Measurements from ENCODE around the gene NFASC.
A peak's percentile ranks its signal among the peaks of the same experiment; 100 is the strongest.

Gene NFASC

DNA sequence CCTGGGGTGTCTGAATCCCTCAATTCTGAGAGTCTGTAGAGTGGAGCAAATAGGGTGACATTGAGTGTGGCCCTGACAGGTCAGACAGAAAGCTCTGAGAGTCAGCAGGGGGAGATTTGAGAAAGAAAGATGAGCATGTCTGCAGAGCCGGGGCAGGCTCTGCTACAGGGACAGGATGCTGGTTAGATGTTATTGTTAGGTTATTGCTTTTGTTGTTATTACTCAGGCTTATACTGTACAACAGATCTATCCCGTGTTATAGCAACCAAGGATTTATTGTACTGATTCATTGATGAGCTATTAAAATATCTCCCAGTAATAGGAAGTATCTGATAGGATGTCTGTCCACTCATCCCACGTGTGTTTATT lies 59.5 kb downstream of the NFASC start:
- no peak for DNase-seq

DNA sequence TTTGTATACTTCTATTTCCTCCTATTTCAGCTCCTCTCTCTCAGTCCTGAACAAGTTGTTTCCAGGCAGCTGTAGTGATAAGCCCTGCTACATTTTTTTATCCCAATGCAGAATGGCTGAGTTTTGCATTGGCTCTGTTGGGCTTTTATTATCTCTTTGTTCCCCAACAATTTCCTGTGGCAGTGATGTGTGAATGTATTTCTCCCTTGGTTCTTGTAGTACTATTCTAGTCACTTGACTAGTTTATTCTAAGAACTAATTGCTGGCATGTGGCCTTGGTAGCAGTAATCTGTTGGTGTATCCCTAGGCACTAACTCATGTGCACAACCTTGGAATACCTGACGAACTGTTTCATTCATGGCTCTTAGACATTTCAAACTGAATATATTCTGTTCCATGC lies 60.7 kb downstream of the NFASC start:
- DNase-seq: no peak

GRCh38 chr1:204931768-204932572 lies 61.3 kb downstream of the NFASC start:
- no peak for DNase-seq

GRCh38 chr1:204932573-204932909 lies 61.9 kb downstream of the NFASC start:
- no peak for DNase-seq

GRCh38 chr1:204935155-204935554 lies 64.5 kb downstream of the NFASC start:
- no peak for DNase-seq

DNA sequence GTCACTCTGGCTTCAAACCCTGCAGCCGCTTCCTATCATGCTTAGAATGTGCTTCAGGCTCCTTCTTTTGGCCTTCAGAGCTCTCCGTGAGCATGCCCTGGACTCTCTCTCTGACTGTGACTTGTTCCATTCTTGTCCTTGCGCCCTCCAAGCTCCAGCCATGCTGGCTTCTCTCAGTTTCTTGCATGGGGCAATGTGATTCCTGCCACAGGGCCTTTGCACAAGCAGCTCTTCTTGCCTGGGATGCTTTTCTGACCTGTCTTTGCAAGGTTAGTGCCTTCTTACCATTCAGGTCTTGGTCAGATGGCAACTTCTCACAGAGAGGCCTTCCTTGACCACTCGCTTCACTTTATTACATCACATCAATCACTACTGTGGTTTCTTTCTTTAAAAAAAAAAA lies 66.1 kb downstream of the NFASC start:
- DNase-seq: no peak

- no peak for DNase-seq
These were observed 67.2 kb downstream of the NFASC start for GRCh38 chr1:204937901-204938300.

DNA sequence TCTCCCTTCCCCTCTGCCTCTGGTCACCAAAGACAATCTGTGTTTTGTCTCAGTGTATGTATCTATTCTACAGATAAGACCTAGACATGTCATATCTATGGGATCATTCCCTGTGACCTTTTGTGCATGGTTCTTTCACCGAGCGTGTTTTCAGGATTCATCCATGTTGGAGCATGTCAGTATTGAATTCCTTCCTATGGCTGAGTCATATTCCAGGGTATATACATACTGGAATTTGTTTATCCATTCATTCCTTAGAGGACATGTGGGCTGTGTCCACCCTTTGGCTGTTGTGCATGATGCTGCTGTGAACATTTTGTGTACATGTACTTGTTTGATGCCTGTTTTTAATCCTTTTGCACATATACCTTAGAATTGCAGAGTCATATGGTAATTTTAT lies 69.9 kb downstream of the NFASC start:
- no peak for DNase-seq

- DNase-seq: peak in 1 of 2 experiments; percentile 22
These were observed 71.0 kb downstream of the NFASC start for GRCh38 chr1:204941421-204942338.

- no peak for DNase-seq
These were observed 72.8 kb downstream of the NFASC start for GRCh38 chr1:204943495-204943894.

DNA sequence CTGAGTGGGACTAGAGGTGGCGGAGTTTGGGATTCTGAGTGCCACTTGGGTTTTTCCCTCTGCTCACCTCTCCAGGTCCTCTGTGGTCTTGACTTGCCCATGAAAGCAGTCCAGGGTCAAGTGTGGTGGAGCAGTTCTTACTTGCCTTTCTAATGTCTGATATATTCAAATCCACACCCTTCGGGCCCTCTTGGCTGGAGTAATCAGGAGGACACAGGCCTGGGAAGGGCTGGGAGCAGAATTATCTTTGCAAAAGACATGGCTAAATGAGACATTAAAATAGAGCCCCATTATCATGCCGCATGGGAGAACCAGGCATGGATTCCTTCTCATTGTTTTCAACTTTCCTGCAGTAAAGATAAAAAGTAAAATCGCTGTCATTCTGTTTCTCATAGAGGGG lies 74.0 kb downstream of the NFASC start:
- DNase-seq: no peak

GRCh38 chr1:204945565-204945977 lies 74.9 kb downstream of the NFASC start:
- no peak for DNase-seq

DNA sequence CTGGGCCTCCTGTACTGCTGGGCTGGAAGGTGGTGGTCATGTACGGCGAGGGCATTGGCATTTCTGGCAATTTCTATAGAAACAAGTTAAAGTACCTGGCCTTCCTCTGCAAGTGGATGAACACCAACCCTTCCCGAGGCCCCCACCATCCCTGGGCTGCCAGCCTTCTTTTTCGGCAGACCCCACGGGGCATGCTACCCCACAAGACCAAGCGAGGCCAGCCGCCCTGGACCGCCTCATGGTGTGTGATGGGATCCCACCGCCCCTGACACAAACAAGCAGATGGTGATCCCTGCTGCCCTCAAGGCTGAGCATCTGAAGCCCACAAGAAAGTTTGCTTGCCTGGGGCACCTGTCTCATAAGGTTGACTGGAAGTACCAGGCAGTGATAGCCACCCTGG lies 76.0 kb downstream of the NFASC start:
- DNase-seq: no peak

GRCh38 chr1:204947338-204947737 lies 76.7 kb downstream of the NFASC start:
- DNase-seq: no peak

GRCh38 chr1:204947747-204948146 lies 77.1 kb downstream of the NFASC start:
- DNase-seq: no peak

GRCh38 chr1:204950353-204951001 lies 79.8 kb downstream of the NFASC start:
- DNase-seq: no peak

DNA sequence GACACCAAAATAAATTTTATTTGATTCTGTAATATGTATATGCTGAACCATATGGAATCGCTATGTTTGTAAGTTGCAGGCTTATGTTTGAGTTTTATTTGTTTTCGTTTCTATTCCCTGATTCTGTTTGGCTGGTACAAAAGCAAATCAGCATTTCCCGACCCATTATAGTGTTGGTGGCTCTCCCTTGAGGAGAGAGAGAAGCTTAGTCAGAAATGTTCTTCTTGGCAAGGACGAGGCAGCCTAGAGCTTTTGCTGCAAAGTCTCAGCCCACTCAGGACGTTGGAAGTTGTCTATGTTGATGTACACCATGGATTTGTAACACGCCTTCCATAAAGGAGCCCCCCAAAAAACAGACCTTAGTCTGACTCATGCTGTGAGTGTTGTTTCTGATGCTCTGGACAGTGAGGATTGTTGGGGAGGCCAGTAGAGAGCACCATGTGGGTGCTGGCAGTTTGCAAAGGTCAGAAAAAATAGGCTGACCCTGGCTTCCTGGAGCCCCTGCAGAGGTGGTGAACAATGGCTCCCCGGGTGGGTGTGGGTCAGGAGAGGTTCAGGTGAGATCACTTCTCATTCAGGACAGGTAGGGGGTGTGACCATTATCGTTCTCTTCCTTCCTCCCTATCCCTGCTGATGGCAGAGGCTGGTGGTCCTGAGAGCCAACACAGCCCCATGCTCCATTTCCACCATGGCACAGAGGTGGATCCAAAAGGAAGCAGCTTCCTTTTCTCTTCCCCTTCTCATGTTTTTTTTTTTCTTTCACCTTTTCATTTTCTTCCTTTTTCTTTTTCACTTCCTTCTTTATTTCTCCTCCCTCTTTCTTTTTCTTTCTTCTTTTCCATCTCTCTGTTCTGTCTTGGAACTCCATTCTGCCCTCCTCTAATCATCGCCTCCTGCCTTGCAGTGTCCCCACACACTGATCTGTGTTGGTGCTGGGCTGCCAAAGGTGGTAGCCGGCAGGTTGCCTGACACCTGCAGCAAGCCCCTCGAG lies 88.0 kb downstream of the NFASC start:
- no peak for DNase-seq

DNA sequence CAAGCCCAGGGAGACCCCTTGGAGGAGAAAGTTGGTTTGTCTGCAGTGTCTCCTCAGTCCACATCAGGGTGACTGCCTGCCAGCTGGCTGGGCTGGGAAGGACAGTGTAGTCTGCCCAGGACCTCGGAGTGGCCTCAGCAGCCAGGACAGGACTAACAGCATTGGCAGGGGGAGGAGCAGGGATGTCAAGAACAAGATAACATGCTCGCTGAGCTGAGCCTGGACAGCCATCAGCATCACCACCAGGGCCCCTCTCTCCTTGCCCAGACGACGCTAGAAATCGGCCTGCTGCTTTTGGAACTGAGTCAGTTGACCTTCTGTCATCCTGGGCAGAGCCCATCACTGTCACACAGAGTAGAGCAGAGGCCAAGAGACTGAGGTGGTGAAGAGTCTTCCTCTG lies 88.7 kb downstream of the NFASC start:
- no peak for DNase-seq

DNA sequence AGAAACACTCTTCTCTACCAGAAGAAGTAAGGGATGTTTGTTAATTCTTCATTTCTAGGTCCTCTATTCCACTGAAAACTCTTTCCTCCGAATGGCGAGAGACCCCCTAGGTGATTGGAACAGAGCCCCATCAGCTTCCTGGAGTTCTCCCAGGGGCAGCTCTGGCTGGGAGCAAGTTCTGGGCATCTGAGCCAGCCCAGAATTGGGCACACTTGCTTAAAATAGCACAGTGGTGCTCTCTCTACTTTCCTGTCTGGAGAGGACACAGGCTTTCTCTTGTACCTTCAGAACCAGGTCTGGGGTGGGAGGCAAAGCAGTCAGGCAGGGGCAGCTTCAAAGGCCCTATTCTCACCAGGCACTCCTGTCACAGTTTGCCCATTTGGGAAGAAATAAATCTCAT lies 89.2 kb downstream of the NFASC start:
- no peak for DNase-seq

- no peak for DNase-seq
These were observed 89.9 kb downstream of the NFASC start for GRCh38 chr1:204960306-204961125.

- no peak for DNase-seq
These were observed 91.2 kb downstream of the NFASC start for GRCh38 chr1:204961765-204962419.

Data from SW 1271 (cell line).